ENCODE measurements around the gene LHPP.
A peak's percentile ranks its signal among the peaks of the same experiment; 100 is the strongest.
"Not testable (repeated sequence)": the region's sequence is repeated elsewhere in the genome, so short reads cannot be mapped to it uniquely, and the experiment has no call there.

LHPP gene

DNA sequence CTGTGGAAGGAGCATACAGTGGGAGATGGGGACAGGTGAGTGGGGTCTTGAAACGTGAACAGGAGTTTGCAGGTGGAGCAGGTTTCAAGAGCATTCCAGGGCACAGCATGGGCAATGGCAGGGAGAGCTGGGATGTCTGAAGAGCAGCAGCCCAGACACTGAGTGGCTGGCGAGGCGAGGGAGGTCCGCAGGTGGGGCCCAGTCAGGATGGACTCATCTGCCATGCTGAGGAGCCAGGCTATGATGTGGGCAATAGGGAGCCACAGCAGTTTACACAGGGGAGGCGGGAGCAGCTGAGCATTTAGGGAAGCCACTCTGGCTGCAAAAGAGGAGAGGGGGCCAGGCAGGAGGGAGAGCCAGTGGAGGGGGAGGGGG lies 143.8 kb downstream of the LHPP start:
- DNase-seq (ENCODE audit: low read depth in 2 of 2), result no peak

DNA sequence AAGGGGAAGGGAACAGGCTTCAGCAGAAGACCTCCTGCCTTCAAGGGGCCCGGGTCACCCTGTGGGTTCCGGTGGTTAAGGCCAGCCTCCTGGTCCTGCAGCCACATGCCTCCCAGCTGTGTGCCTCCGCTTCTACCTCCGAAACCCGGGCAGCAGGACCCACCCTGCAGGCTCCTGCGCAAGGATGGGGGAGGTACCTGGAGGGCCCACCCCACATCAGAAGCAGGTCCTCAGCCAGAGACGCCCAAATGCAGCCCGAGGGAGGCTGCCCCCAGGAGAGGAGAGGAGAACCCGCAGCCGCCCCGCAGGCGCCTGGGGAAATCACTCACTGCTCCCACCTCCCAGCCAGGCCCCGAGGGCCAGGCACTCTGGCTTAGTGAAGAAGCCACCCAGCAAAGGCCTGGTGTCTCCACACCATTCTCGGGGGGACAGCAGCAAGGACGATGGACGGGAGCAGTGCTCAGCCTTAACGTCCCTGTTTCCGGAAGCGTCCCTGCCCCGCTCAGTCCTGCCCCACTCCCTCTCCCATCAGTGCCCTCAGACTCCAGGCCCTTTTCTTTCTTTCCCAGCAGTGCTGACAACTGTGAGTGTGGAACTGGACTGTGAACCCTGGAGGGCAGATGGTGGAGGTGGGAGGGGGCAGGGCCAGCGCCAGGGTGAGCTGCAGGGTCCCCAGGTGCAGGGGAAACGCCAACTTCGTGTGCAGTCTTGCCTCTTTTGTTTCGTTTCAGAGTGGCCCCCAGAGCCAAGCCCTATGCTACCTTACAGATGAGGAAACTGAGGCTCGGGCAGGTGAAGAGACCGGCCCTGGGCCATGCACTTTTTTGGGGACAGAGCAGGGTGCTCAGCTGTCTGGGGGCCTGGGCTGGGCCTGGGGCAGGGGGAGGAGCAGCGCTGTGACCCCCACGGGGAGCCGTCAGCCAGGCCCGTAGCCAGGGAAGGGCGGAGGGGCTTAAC lies 144.5 kb downstream of the LHPP start:
- DNase-seq (ENCODE audit: low read depth in 2 of 2), result no peak

DNA sequence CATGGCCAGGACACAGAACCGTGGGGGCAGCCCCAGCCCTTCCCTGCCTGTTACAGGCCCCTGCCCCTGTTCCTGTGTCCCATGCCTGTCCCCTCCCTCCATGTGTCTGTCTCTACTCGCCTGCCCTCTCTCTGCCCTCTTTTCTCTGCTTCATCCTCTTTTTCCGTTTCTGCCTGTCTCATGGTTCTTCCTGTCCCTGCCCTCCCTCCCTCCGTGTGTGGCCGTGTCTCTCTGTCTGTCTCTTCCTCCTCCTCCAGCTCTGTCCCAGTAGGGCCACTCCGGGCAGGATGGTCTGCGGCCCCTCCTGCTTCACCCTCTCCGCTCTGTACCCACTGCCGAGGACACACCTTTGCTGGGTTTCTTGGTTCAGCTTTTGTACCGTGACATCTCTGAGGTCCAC lies 145.2 kb downstream of the LHPP start:
- DNase-seq (ENCODE audit: low read depth in 2 of 2), result no peak

DNA sequence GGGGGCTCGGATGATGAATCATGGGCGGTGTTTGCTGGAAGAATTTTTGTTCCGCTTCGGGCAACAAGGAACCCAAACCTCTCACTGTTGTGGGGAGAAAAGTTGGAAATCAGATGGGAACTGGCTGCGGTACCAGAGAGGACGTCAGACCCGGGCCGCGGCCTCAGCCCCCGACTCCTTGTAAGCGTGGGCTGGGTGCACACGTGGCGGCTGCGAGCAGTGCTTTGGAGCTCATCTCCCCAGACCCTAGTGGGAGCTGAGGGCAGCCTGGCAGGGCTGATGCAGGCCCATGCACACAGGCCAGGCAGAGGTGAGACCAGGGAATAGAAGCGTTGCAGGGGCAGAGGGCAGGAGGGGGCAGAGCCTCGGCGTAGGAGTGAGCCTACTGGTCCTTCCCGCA lies 146.1 kb downstream of the LHPP start:
- DNase-seq (ENCODE audit: low read depth in 2 of 2), result no peak

DNA sequence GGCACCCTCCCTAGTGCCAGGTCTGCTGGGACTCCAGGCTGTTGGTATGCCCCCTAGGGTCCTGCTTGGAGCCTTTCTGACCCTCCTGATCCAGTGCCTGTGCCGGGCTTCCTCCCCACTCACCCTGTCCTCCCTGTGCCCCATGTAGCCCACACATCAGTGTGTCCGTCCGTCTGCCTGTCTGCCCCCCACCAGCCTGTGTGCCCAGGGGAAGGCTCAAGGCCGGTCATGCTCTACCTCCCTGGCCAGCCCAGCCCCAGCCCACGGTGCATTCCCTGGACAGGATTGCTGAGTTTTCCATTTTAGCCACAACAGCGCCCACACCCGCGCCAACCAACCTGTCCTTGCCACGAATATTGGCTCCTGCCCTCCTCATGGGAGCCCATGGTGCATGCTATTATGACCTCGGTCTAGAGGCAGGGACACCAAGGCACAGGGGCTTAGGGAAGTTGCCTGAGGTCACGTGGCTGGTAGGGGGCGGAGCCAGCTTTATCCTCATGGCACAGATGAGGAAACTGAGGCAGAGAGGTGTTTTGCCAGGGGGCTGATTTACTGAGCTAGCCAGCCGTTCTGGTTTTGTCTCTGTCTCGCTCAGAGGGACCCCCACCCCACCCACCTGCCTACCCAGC lies 146.6 kb downstream of the LHPP start:
- DNase-seq (ENCODE audit: low read depth in 2 of 2), result no peak

DNA sequence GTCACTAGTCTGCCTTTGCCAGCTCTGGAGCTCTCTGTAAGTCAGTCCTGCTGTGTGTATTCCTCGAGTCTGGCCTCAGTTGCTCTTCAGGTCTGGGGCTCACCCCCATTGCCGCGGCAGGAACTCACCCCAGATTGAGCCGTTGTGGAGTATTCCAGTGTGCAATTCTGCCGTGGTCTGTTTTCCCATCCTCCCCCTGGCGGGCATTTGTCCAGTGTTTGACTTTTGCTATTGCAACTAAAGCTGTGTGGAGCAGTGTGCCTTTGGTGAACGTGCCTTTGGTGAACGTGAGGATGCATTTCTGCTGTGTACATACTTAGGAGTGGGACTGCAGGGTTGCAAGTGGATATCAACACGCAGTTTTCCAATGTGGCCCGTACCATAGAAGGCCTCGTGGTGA lies 148.1 kb downstream of the LHPP start:
- DNase-seq (ENCODE audit: low read depth in 2 of 2), result no peak

DNA sequence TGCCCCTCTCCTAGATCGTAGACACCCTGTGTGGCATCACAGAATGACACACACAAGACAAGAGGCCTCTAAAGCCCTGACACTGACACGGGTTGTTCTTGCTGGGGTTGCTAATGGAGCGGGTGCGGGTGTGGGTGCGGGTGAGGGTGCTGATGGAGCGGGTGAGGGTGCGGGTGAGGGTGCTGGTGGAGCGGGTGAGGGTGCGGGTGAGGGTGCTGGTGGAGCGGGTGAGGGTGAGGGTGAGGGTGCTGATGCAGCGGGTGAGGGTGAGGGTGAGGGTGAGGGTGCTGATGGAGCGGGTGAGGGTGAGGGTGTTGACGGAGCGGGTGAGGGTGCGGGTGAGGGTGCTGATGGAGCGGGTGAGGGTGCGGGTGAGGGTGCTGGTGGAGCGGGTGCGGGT lies 148.6 kb downstream of the LHPP start:
- DNase-seq (ENCODE audit: low read depth in 2 of 2), result not testable (repeated sequence)

DNA sequence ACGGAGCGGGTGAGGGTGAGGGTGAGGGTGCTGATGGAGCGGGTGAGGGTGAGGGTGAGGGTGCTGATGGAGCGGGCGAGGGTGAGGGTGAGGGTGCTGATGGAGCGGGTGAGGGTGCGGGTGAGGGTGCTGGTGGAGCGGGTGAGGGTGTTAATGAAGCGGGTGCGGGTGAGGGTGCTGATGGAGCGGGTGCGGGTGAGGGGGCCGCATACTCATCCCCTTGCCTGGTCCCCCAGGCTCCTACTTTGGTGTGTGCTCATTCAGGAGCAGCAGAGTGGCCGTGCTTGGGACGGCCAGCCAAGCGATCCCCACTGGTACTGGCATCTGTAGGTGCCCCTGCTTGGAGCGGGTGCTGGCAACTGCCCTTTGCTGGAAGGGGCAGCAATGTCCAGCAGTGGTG lies 149.2 kb downstream of the LHPP start:
- not testable (repeated sequence) for DNase-seq (ENCODE audit: low read depth in 2 of 2)

DNA sequence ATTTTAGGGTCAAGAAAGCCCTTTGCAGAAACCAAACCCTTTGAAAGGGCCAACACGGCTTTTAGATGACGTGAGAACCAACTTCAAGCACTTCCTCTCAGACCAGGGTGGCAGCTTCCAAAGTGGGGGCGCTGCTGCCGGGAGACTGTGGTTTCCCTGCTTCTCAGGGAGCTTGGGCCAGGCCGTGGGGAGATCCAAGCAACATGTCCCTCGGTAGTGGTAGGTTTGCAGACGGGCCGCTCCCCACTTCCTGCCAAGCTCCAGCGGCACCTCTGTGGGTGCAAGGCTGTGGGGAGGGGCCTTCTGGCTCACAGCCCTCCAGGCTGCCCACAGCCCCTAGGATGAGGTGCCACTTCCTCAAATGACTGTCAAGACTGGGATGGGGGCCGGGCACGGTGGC lies 150.1 kb downstream of the LHPP start:
- peak in 1 of 2 donors; percentile 44 for DNase-seq (ENCODE audit: low read depth in 2 of 2)

DNA sequence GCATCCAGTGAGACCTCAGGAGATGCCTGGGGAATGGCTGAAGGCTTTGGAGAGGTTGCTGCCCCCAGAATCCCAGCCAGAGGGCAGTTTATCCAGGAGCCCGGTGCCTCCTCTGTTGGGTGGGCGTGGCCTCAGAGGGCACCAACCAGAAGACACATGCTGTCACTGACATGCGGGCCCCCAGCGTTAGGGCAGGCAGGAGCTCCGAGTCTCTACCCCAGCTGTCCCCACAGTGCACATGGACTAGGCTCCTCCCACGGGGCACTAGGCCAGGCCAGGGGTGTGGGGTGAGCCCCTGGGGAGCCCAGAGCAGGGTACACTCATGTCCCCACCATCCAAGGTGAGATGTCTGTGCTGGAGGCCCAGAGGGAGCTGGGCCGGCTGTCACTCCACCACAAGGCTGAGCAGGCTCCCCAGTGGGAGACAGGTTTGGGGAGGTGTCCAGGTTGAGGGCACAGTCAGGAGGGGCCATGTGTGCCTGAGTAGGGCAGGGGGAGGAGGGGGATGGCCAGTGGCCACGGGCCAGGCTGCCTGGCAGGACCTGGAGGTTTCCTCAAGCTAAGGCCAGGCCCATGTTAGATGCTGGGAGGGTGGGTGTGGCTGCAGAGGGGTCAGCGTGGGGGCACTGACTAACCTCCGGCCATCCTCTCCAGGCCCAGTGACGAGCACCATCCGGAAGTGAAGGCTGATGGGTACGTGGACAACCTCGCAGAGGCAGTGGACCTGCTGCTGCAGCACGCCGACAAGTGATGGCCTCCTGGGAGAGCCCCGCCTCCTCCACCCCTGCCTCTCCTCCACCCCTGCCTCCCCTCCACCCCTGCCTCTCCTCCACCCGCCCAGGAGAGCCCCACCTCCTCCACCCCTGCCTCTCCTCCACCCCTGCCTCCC lies 151.2 kb downstream of the LHPP start:
- DNase-seq (ENCODE audit: low read depth in 2 of 2), result no peak

DNA sequence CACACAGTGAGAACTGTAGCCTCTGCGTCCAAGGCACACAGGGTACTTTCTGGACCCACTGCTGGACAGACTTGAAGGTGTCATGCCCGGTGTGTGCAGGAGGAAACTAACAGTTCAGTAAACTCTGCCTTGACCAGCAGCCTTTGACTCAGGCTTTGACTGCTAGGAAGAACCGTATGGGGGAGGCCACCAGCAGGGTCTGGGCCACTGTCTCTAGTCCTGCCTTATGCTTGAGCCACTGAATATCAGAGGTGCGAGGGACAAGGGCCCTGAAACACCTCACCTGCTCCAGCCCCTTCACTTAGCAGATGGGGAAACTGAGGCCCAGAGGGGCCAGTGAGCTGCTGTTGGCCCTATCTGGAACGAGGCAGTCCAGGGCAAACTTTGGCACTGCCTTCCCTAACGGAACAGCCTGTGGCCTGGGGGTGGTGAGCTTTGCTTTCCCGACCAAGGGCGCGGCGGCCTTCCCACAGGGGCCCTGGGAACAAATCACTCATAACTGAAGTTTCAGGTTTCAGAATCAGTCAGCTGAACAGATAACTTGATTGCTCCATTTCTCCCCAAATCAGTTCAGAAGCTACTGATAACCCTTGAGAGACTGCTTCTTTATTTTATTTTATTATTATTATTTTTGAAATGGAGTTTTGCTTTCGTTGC lies 152.5 kb downstream of the LHPP start:
- no peak for DNase-seq (ENCODE audit: low read depth in 2 of 2)

DNA sequence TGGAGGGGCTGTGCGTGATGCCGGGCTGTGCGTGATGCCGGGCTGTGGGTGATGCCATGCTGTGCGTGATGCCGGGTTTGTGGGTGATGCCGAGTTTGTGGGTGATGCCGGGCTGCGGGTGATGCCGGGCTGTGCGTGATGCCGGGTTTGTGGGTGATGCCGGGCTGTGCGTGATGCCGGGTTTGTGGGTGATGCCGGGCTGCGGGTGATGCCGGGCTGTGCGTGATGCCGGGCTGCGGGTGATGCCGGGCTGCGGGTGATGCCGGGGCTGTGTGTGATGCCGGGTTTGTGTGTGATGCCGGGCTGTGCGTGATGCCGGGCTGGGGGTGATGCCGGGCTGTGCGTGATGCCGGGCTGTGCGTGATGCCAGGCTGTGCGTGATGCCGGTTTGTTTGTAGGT lies 153.6 kb downstream of the LHPP start:
- DNase-seq (ENCODE audit: low read depth in 2 of 2), result no peak

DNA sequence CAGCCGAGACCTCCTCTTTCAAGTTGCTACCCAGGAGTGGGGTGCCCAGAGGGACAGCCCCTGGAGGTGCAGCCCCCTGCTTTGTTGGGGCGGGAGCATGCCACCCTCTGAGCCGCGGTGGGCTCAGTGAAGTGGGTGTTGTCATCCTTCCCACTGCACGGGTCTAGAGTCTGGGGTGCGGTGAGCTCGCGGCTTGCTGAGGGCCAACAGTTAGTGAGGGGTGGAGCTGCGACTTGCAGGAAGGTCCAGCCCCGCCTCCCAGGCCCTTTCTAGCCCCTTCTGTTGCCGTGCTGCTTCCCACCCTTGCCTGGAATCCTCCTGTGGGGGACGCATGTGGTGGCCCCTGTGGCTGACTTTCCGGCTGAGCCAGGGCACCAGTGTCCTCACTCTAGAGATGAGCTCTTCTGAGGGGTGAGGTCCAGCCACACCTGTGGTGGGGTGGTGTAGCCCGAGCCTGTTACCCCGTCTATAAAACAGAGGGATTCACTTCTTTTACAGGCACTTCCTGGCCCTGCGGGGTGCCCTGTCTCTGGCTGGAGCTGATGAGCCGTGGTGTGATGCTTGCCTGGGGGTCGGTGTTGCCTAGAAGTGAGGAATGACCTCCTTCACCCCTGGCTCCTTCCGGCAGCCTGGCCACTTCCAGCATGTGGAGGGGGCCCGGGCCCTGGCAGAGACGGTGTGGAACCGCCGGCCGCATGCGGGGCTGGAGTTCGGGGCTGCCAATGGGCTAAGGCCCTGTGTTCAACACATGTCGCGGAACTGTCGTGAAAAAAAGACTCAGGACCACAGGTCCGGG lies 154.6 kb downstream of the LHPP start:
- DNase-seq (ENCODE audit: low read depth in 2 of 2), result peak in 1 of 2 donors; percentile 29

DNA sequence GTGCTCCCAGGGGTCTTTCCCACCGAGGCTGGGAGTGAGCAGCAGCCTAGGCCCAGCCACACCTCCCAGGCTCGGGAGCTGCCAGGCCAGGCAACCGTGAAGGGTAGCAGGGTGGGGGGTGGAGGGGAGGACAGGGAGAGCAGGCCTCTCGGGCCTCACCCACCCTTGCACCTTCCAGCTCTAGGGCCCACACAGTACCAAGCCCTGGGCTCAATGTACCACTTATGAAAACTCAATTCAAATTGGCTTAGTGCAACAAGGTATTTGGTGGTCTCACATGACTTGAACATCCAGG lies 155.2 kb downstream of the LHPP start:
- no peak for DNase-seq (ENCODE audit: low read depth in 2 of 2)

DNA sequence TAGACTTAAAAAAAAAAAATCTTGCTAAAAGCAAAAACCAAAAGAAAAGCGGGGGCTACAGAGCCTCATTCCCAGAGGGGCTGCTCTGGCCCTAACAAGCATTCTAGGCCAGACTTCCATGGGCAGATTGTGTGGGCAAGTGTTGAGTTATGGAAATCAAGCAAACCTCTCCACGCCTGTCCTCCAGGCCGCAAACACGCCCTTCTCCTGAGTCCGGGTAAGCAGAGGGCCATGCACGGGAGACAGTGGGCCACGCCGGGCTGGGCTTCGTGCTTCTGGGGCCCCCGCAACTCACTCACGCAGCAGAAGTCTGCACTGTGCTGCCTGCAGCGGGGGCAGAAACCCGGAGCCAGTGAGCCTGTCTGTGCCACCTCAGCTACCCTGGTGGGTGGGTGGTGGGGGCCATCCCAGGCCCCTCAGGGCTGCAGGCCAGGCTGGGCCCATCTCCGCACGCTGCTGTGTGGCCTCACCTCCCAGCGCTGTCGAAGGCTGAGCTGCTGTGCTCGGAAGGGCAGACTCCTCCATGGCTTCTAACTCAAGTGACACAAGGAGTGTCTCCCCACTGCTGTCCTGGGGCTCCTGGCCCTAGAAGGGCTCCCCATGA lies 156.9 kb downstream of the LHPP start:
- no peak for DNase-seq (ENCODE audit: low read depth in 2 of 2)

DNA sequence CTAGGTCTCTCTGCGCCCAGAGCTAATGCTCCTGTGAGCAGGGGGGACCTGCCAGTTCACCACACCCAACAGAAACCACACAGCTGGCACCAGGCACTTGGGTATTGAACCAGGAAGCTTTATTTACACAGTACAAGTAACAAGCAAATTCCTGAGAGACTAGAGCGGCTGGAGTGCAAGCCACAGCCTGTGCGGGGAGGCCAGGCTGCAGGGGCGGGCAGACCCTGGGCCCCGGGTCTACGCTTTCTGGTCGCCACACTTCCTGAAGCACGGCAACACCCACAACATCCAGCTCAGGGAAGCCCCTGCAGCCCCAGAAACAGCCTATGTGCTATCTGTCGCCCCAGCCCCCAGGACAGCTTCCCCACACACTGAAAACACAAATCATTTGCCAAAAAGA lies 157.6 kb downstream of the LHPP start:
- no peak for DNase-seq (ENCODE audit: low read depth in 2 of 2)

DNA sequence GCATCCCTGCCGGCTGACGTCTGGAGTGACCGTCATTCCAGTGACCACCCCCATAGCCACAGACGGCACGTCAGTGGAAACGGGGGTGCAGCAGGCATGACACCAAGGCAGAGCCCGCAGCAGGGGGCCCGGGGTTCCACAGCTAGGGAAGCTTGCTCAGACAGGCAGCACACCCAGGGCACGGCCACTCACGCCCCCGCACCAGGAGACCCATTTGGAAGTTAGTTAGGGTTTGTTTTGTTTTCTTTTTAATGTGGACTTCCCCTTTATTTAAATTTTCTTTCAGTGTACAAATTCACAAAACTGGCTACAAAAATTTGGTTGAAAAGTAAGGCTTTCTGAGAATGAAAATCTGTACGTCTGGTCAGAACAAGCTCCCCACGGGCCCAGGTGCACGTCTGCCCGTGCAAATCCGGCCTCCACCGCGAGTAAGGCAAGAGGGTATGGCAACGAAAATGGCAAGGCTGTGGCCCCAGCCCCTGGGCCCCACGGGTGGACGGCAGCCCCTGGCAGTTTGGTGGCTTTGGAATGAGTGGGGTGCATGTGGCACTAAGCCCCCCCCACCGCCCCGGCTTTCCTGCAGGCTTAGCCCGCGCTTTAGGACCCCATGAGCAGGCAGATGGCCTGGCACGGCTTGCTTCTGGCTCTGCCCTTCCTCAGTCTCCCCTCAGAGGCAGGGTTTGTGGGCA lies 158.3 kb downstream of the LHPP start:
- no peak for DNase-seq (ENCODE audit: low read depth in 2 of 2)

DNA sequence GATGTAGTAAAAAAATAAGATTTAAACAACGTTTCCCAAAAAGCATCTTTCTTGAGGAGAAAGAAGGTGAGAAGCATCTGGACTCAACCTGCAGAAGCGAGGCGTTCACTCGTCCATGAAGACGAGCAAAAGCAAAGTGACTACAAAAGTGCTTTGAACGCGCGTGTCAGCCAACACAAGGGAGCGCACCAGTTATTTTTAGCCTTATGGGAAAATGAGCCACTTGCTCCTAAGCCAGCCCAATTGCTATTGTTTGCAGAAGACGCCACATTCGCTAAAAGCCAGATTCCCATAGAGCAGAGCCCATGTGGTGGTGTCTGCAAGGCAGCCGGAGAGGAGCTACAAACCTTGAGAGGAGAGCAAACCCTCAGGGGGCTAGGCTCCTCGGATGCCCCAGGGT lies 160.0 kb downstream of the LHPP start:
- no peak for DNase-seq (ENCODE audit: low read depth in 2 of 2)

DNA sequence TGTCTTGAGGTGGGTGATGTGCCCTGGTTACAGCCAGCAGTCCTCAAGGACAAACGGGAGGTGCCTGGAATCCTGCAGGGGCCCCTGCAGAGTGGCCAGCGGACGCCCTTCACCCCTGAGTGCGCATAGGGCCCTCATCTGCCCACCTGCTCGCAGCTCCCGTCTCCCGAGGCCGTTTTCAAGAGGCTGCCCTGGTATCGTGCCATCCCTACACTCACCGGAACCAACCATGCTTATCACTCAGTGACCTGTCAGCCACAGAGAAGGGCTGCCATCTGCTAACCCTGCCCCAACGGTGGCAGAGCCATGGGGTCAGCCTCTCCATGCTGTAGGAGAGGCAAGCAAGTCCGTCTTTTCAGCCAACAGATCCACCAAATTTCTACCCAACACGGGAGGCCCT lies 160.5 kb downstream of the LHPP start:
- no peak for DNase-seq (ENCODE audit: low read depth in 2 of 2)

DNA sequence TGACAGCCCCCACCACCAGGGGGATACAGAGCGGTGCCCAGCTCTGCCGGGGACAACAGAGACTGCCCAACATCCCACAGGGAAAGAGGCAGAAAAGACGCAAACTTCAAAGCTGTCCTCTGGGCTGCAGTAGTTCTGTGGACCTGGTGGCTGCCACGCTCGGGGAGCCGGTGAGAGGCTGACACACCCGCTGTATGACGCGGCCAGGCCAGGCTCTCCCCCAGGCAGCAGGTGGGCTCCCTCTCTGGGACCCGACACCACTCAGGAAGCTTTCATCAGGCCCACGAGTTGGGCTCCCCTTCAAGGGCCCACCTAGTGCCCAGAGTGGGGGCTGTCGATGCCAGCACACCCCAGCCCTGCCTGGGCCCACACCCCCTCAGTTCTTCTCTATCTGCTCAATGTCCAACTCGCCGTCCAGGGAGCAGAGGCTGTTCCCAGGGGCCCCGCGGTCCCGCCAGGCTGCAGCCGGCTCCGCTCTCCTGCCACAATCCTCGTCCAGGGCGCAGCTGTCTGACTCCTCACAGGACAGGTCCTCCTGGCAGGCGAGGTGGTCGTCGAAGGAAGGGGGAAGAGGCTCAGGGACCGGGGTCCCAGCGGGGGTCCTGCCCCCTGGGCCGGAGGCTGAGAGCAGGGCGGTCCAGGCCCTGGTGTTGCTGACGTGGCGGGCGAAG lies 161.4 kb downstream of the LHPP start:
- DNase-seq (ENCODE audit: low read depth in 2 of 2), result no peak

All from stimulated activated CD8-positive, alpha-beta memory T cell treated with anti-CD3 and anti-CD28 coated beads, Interleukin-7, amount 100 ng/mL, for 4 hours (primary cell).